Measurements from ENCODE around the gene KLHL25. TPM values are rescaled to one million over a fixed set of nuclear protein-coding genes. Genes with fewer than 3 reads are reported as not detected.
A peak's percentile ranks its signal among the peaks of the same experiment; 100 is the strongest.

KLHL25 gene
- total RNA-seq, 2 experiments from 2014 or later, result 5.3 to 5.4 TPM

GRCh38 chr15:85771271-85771670, 23.5 kb downstream of the KLHL25 start:
- peaks cover 4% of the 10 kb centered on the region for H3K4me1 Mint-ChIP-seq (ENCODE audit: low read depth)
- CTCF ChIA-PET, result no interaction called here
- no peaks in the 10 kb centered on the region for H3K27me3 Mint-ChIP-seq (ENCODE audit: low read depth)
- H3K9me3 Mint-ChIP-seq, result no peaks in the 10 kb centered on the region
- no peak overlapping the region for H3K27ac Mint-ChIP-seq
- intact Hi-C loops (cut with micrococcal nuclease), result no loop called here
- DNase-seq, result no peak
- no peak overlapping the region for H3K4me3 Mint-ChIP-seq
- no peaks in the 10 kb centered on the region for H3K36me3 Mint-ChIP-seq (ENCODE audit: low read depth)

GRCh38 chr15:85770096-85771041, 24.4 kb downstream of the KLHL25 start:
- H3K27ac Mint-ChIP-seq, result no peak overlapping the region
- H3K4me1 Mint-ChIP-seq (ENCODE audit: low read depth), result peaks cover 4% of the 10 kb centered on the region
- no peaks in the 10 kb centered on the region for H3K36me3 Mint-ChIP-seq (ENCODE audit: low read depth)

GRCh38 chr15:85769182-85769900, 25.4 kb downstream of the KLHL25 start:
- Mint-ChIP-seq H3K27me3 (ENCODE audit: low read depth) (no peaks in the 10 kb centered on the region), H3K4me3 (no peak overlapping the region), H3K4me1 (ENCODE audit: low read depth) (peaks cover 4% of the 10 kb centered on the region), H3K9me3 (no peaks in the 10 kb centered on the region), H3K36me3 (ENCODE audit: low read depth) (no peaks in the 10 kb centered on the region), H3K27ac (no peak overlapping the region)
- intact Hi-C loops (cut with micrococcal nuclease), result no loop called here
- CTCF ChIA-PET, result interaction anchor here (0.8 kb wide), 1 partner anchor 38 kb away, joined by 4 read pairs; no protein-coding TSS in a partner anchor
- no peak for DNase-seq

More at GRCh38 chr15:85770096-85771041, 24.4 kb downstream of the KLHL25 start:
- Mint-ChIP-seq H3K27me3 (ENCODE audit: low read depth) (no peaks in the 10 kb centered on the region), H3K9me3 (no peaks in the 10 kb centered on the region), H3K4me3 (no peak overlapping the region)
- DNase-seq, result no peak
- intact Hi-C loops (cut with micrococcal nuclease), result no loop called here
- CTCF ChIA-PET, result no interaction called here

GRCh38 chr15:85768595-85769168, 26.0 kb downstream of the KLHL25 start:
- Mint-ChIP-seq H3K4me3 (no peak overlapping the region), H3K9me3 (no peaks in the 10 kb centered on the region), H3K36me3 (ENCODE audit: low read depth) (no peaks in the 10 kb centered on the region), H3K27me3 (ENCODE audit: low read depth) (no peaks in the 10 kb centered on the region), H3K27ac (no peak overlapping the region), H3K4me1 (ENCODE audit: low read depth) (no peaks in the 10 kb centered on the region)
- intact Hi-C loops (cut with micrococcal nuclease), result no loop called here
- no peak for DNase-seq
- CTCF ChIA-PET, result interaction anchor here (0.8 kb wide), 1 partner anchor 37 kb away, joined by 4 read pairs; no protein-coding TSS in a partner anchor

- H3K4me1 Mint-ChIP-seq (ENCODE audit: low read depth), result no peaks in the 10 kb centered on the region
- no peaks in the 10 kb centered on the region for H3K9me3 Mint-ChIP-seq
- no peak overlapping the region for H3K4me3 Mint-ChIP-seq
- H3K27ac Mint-ChIP-seq, result no peak overlapping the region
- intact Hi-C loops (cut with micrococcal nuclease), result no loop called here
- no peaks in the 10 kb centered on the region for H3K36me3 Mint-ChIP-seq (ENCODE audit: low read depth)
- no peaks in the 10 kb centered on the region for H3K27me3 Mint-ChIP-seq (ENCODE audit: low read depth)
- CTCF ChIA-PET, result interaction anchor here (0.8 kb wide), 1 partner anchor 36 kb away, joined by 4 read pairs; no protein-coding TSS in a partner anchor
- no peak for DNase-seq
These were observed 26.8 kb downstream of the KLHL25 start for GRCh38 chr15:85767785-85768529.

GRCh38 chr15:85766001-85766831, 28.5 kb downstream of the KLHL25 start:
- CTCF ChIA-PET, result interaction anchor here (0.8 to 1.1 kb wide), 2 partner anchors 15 to 30 kb away, joined by 3 read pairs; no protein-coding TSS in a partner anchor
- no peak for DNase-seq
- H3K27ac Mint-ChIP-seq, result no peak overlapping the region
- H3K36me3 Mint-ChIP-seq (ENCODE audit: low read depth), result no peaks in the 10 kb centered on the region
- no peaks in the 10 kb centered on the region for H3K27me3 Mint-ChIP-seq (ENCODE audit: low read depth)
- no peaks in the 10 kb centered on the region for H3K9me3 Mint-ChIP-seq
- intact Hi-C loops (cut with micrococcal nuclease), result no loop called here
- H3K4me3 Mint-ChIP-seq, result no peak overlapping the region
- no peaks in the 10 kb centered on the region for H3K4me1 Mint-ChIP-seq (ENCODE audit: low read depth)

- no peaks in the 10 kb centered on the region for H3K27me3 Mint-ChIP-seq (ENCODE audit: low read depth)
- DNase-seq, result no peak
- no peaks in the 10 kb centered on the region for H3K36me3 Mint-ChIP-seq (ENCODE audit: low read depth)
- no peak overlapping the region for H3K4me3 Mint-ChIP-seq
- H3K4me1 Mint-ChIP-seq (ENCODE audit: low read depth), result no peaks in the 10 kb centered on the region
- CTCF ChIA-PET, result interaction anchor here (0.6 to 1.1 kb wide), 2 partner anchors 32 to 452 kb away, joined by 3 to 4 read pairs; no protein-coding TSS in a partner anchor
- intact Hi-C loops (cut with micrococcal nuclease), result no loop called here
- H3K9me3 Mint-ChIP-seq, result no peaks in the 10 kb centered on the region
- H3K27ac Mint-ChIP-seq, result no peak overlapping the region
These were observed 30.0 kb downstream of the KLHL25 start for GRCh38 chr15:85764649-85765277.

- DNase-seq, result no peak
- no peaks in the 10 kb centered on the region for H3K36me3 Mint-ChIP-seq (ENCODE audit: low read depth)
- CTCF ChIA-PET, result interaction anchor here (0.6 kb wide), 1 partner anchor 451 kb away, joined by 4 read pairs; no protein-coding TSS in a partner anchor
- intact Hi-C loops (cut with micrococcal nuclease), result no loop called here
- H3K9me3 Mint-ChIP-seq, result no peaks in the 10 kb centered on the region
- no peak overlapping the region for H3K4me3 Mint-ChIP-seq
- no peak overlapping the region for H3K27ac Mint-ChIP-seq
- no peaks in the 10 kb centered on the region for H3K27me3 Mint-ChIP-seq (ENCODE audit: low read depth)
- H3K4me1 Mint-ChIP-seq (ENCODE audit: low read depth), result no peaks in the 10 kb centered on the region
These were observed 30.8 kb downstream of the KLHL25 start for GRCh38 chr15:85763673-85764633.

GRCh38 chr15:85763157-85763556, 31.6 kb downstream of the KLHL25 start:
- Mint-ChIP-seq H3K27me3 (ENCODE audit: low read depth) (no peaks in the 10 kb centered on the region), H3K9me3 (no peaks in the 10 kb centered on the region), H3K27ac (no peak overlapping the region), H3K4me3 (no peak overlapping the region), H3K36me3 (ENCODE audit: low read depth) (no peaks in the 10 kb centered on the region), H3K4me1 (ENCODE audit: low read depth) (no peaks in the 10 kb centered on the region)
- DNase-seq, result no peak
- CTCF ChIA-PET, result no interaction called here
- intact Hi-C loops (cut with micrococcal nuclease), result no loop called here

- Mint-ChIP-seq H3K27me3 (ENCODE audit: low read depth) (no peaks in the 10 kb centered on the region), H3K9me3 (no peaks in the 10 kb centered on the region), H3K27ac (peak overlapping the region; percentile 61), H3K4me3 (no peak overlapping the region), H3K36me3 (ENCODE audit: low read depth) (peaks cover under 1% of the 10 kb centered on the region), H3K4me1 (ENCODE audit: low read depth) (no peaks in the 10 kb centered on the region)
- DNase-seq, result no peak
- intact Hi-C loops (cut with micrococcal nuclease), result no loop called here
- CTCF ChIA-PET, result no interaction called here
These were observed 32.0 kb downstream of the KLHL25 start for GRCh38 chr15:85762756-85763127.

Measured in activated naive CD4-positive, alpha-beta T cell treated with anti-CD3 and anti-CD28 coated beads for 36 hours (primary cell).